ENCODE results near the gene RIOK3. TPM values are rescaled to one million over a fixed set of nuclear protein-coding genes. Genes with fewer than 3 reads are reported as not detected.

The RIOK3 gene
- total RNA-seq: 59.6 TPM
- 10 to 100 TPM; 61.4 to 87.9 (median 72.3) TPM for polyA plus RNA-seq (ENCODE audit: insufficient read depth in 1 of 8, insufficient read length in 8 of 8, low replicate concordance in 1 of 8)
- long read RNA-seq, donor 1, full-length matches to known transcripts: 3 of 3 reads
- long read RNA-seq, donor 1, partial matches to known transcripts: 0 of 3 reads
- long read RNA-seq, donor 1, other reads (novel, unspliced or antisense): 0 of 3 reads
- long read RNA-seq, donor 2, full-length matches to known transcripts: 2 of 2 reads
- long read RNA-seq, donor 2, partial matches to known transcripts: 0 of 2 reads
- long read RNA-seq, donor 2, other reads (novel, unspliced or antisense): 0 of 2 reads
- long read RNA-seq, donor 3, full-length matches to known transcripts: 13 of 13 reads
- long read RNA-seq, donor 3, partial matches to known transcripts: 0 of 13 reads
- long read RNA-seq, donor 3, other reads (novel, unspliced or antisense): 0 of 13 reads
- long read RNA-seq, donor 4, full-length matches to known transcripts: 4 of 4 reads
- long read RNA-seq, donor 4, partial matches to known transcripts: 0 of 4 reads
- long read RNA-seq, donor 4, other reads (novel, unspliced or antisense): 0 of 4 reads
- long read RNA-seq, donor 5, full-length matches to known transcripts: 18 of 51 reads
- long read RNA-seq, donor 5, partial matches to known transcripts: 33 of 51 reads
- long read RNA-seq, donor 5, other reads (novel, unspliced or antisense): 0 of 51 reads
- long read RNA-seq, donor 6, full-length matches to known transcripts: 22 of 36 reads
- long read RNA-seq, donor 6, partial matches to known transcripts: 14 of 36 reads
- long read RNA-seq, donor 6, other reads (novel, unspliced or antisense): 0 of 36 reads
- long read RNA-seq, donor 7, full-length matches to known transcripts: 9 of 9 reads
- long read RNA-seq, donor 7, partial matches to known transcripts: 0 of 9 reads
- long read RNA-seq, donor 7, other reads (novel, unspliced or antisense): 0 of 9 reads
- long read RNA-seq, donor 8, full-length matches to known transcripts: 8 of 8 reads
- long read RNA-seq, donor 8, partial matches to known transcripts: 0 of 8 reads
- long read RNA-seq, donor 8, other reads (novel, unspliced or antisense): 0 of 8 reads
- long read RNA-seq, donor 9, full-length matches to known transcripts: 7 of 12 reads
- long read RNA-seq, donor 9, partial matches to known transcripts: 5 of 12 reads
- long read RNA-seq, donor 9, other reads (novel, unspliced or antisense): 0 of 12 reads
- long read RNA-seq, donor 10, full-length matches to known transcripts: 13 of 13 reads
- long read RNA-seq, donor 10, partial matches to known transcripts: 0 of 13 reads
- long read RNA-seq, donor 10, other reads (novel, unspliced or antisense): 0 of 13 reads
- long read RNA-seq, donor 11, full-length matches to known transcripts: 8 of 21 reads
- long read RNA-seq, donor 11, partial matches to known transcripts: 13 of 21 reads
- long read RNA-seq, donor 11, other reads (novel, unspliced or antisense): 0 of 21 reads

GRCh38 chr18:23452728-23453679 lies at the start of gene RIOK3:
Gene RIOK3 (plus strand): TSS chr18:23453287. CDS start chr18:23453440, 153 bp downstream.
- no peaks in the 10 kb centered on the region for H3K9me3 ChIP-seq (replicated peaks; ENCODE audit: control insufficient read depth, low read depth, low read length)
- WGBS (ENCODE audit: insufficient coverage): 2% methylated on average over 59 of the region's 60 CpGs
- no peaks in the 10 kb centered on the region for H3K36me3 ChIP-seq (ENCODE audit: control insufficient read depth, insufficient read depth, low read length)
- DNase-seq: peak; percentile 99
- no peaks in the 10 kb centered on the region for H3K4me1 ChIP-seq (ENCODE audit: control insufficient read depth, insufficient read depth, low read length)
- H3K27me3 ChIP-seq (ENCODE audit: control insufficient read depth, insufficient read depth, low read length): no peaks in the 10 kb centered on the region
- H3K4me3 ChIP-seq (ENCODE audit: low read length): peak within 1 kb of the TSS; percentile 88
- peak within 1 kb of the TSS; percentile 93 for H3K27ac ChIP-seq (ENCODE audit: low read length)

GRCh38 chr18:23403310-23403709 lies 49.8 kb upstream of the RIOK3 start:
- H3K36me3 ChIP-seq (ENCODE audit: control insufficient read depth, insufficient read depth, low read length): no peaks in the 10 kb centered on the region
- H3K27ac ChIP-seq (ENCODE audit: low read length): no peak overlapping the region
- no peaks in the 10 kb centered on the region for H3K9me3 ChIP-seq (replicated peaks; ENCODE audit: control insufficient read depth, low read depth, low read length)
- H3K27me3 ChIP-seq (ENCODE audit: control insufficient read depth, insufficient read depth, low read length): no peaks in the 10 kb centered on the region
- H3K4me1 ChIP-seq (ENCODE audit: control insufficient read depth, insufficient read depth, low read length): peaks cover 6% of the 10 kb centered on the region
- WGBS (ENCODE audit: insufficient coverage): 93% methylated on average over 8 of the region's 8 CpGs
- no peak for DNase-seq
- H3K4me3 ChIP-seq (ENCODE audit: low read length): no peak overlapping the region

DNA sequence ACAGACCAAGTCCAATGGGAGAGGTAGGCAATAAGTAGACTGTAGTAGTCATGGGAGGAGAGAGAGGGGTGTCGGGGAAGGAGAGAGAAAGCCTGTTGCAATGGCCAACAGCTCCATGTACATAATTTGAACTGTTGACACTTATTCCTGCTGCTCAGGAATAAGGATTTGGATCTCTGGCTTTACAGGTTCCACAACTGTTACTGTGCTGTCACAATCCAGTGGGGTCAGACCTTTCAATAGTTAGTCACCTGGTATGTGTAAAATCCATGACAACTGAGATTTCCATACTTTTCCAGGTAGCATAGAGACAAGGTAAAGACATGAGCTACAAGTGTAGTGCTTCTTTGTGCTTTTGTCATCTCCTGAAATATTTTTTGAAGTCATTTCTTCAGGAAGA lies 47.5 kb upstream of the RIOK3 start:
- H3K4me1 ChIP-seq (ENCODE audit: control insufficient read depth, insufficient read depth, low read length): peaks cover 6% of the 10 kb centered on the region
- H3K27me3 ChIP-seq (ENCODE audit: control insufficient read depth, insufficient read depth, low read length): no peaks in the 10 kb centered on the region
- H3K4me3 ChIP-seq (ENCODE audit: low read length): no peak overlapping the region
- H3K36me3 ChIP-seq (ENCODE audit: control insufficient read depth, insufficient read depth, low read length): no peaks in the 10 kb centered on the region
- H3K27ac ChIP-seq (ENCODE audit: low read length): no peak overlapping the region
- no peaks in the 10 kb centered on the region for H3K9me3 ChIP-seq (replicated peaks; ENCODE audit: control insufficient read depth, low read depth, low read length)
- no peak for DNase-seq
- 100% methylated on average over 1 of the region's 1 CpG for WGBS (ENCODE audit: insufficient coverage)

DNA sequence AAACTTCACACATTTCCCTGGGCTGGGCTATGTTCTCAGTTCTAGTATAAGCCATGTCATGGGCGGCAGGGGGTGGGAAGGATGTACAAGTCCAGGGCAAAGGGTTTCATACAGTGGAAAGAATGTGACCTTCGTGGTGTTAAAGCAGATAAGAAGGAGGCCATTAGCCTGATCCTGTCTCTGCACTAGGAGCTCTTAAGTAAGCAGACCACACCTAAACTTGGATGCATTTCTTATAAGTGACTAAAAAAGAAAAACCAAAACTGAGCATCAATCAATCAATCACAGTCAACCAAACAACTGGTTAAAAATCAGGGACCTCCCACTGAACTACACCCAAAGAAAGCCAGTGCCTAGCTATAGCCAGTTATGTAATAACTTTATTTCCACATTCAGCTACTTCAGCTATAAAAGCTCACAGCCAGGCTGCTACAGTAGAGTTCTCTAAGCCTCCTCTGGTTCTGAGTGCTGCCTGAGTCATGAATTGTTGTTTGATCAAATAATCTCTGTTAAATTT lies 46.8 kb upstream of the RIOK3 start:
- H3K27ac ChIP-seq (ENCODE audit: low read length): no peak overlapping the region
- H3K4me1 ChIP-seq (ENCODE audit: control insufficient read depth, insufficient read depth, low read length): peaks cover 5% of the 10 kb centered on the region

GRCh38 chr18:23412351-23412964 lies 40.6 kb upstream of the RIOK3 start:
- H3K36me3 ChIP-seq (ENCODE audit: control insufficient read depth, insufficient read depth, low read length): no peaks in the 10 kb centered on the region
- H3K9me3 ChIP-seq (replicated peaks; ENCODE audit: control insufficient read depth, low read depth, low read length): no peaks in the 10 kb centered on the region
- no peaks in the 10 kb centered on the region for H3K27me3 ChIP-seq (ENCODE audit: control insufficient read depth, insufficient read depth, low read length)
- no peak overlapping the region for H3K27ac ChIP-seq (ENCODE audit: low read length)
- H3K4me1 ChIP-seq (ENCODE audit: control insufficient read depth, insufficient read depth, low read length): peaks cover 2% of the 10 kb centered on the region
- no peak overlapping the region for H3K4me3 ChIP-seq (ENCODE audit: low read length)
- 57% methylated on average over 1 of the region's 3 CpGs for WGBS (ENCODE audit: insufficient coverage)
- DNase-seq: no peak

More for the DNA sequence above, 46.8 kb upstream of the RIOK3 start:
- 100% methylated on average over 1 of the region's 2 CpGs for WGBS (ENCODE audit: insufficient coverage)
- DNase-seq: no peak
- H3K4me3 ChIP-seq (ENCODE audit: low read length): no peak overlapping the region
- H3K9me3 ChIP-seq (replicated peaks; ENCODE audit: control insufficient read depth, low read depth, low read length): no peaks in the 10 kb centered on the region
- H3K36me3 ChIP-seq (ENCODE audit: control insufficient read depth, insufficient read depth, low read length): no peaks in the 10 kb centered on the region
- H3K27me3 ChIP-seq (ENCODE audit: control insufficient read depth, insufficient read depth, low read length): no peaks in the 10 kb centered on the region

GRCh38 chr18:23415515-23415914 lies 37.6 kb upstream of the RIOK3 start:
- Histone ChIP-seq H3K4me3 (ENCODE audit: low read length) (no peak overlapping the region), H3K9me3 (replicated peaks; ENCODE audit: control insufficient read depth, low read depth, low read length) (no peaks in the 10 kb centered on the region), H3K27me3 (ENCODE audit: control insufficient read depth, insufficient read depth, low read length) (no peaks in the 10 kb centered on the region), H3K27ac (ENCODE audit: low read length) (no peak overlapping the region), H3K36me3 (ENCODE audit: control insufficient read depth, insufficient read depth, low read length) (no peaks in the 10 kb centered on the region), H3K4me1 (ENCODE audit: control insufficient read depth, insufficient read depth, low read length) (peaks cover 2% of the 10 kb centered on the region)
- no peak for DNase-seq
- WGBS (ENCODE audit: insufficient coverage): 72% methylated on average over 3 of the region's 4 CpGs

- H3K27ac ChIP-seq (ENCODE audit: low read length): no peak overlapping the region
- peaks cover 2% of the 10 kb centered on the region for H3K4me1 ChIP-seq (ENCODE audit: control insufficient read depth, insufficient read depth, low read length)
- H3K27me3 ChIP-seq (ENCODE audit: control insufficient read depth, insufficient read depth, low read length): no peaks in the 10 kb centered on the region
- DNase-seq: peak; percentile 32
- H3K4me3 ChIP-seq (ENCODE audit: low read length): no peak overlapping the region
- H3K36me3 ChIP-seq (ENCODE audit: control insufficient read depth, insufficient read depth, low read length): no peaks in the 10 kb centered on the region
- H3K9me3 ChIP-seq (replicated peaks; ENCODE audit: control insufficient read depth, low read depth, low read length): no peaks in the 10 kb centered on the region
- WGBS (ENCODE audit: insufficient coverage): no CpG with 5 or more reads among the region's 3 CpGs
These were observed 36.8 kb upstream of the RIOK3 start for GRCh38 chr18:23416298-23416697.

GRCh38 chr18:23421277-23421676 lies 31.8 kb upstream of the RIOK3 start:
- WGBS (ENCODE audit: insufficient coverage): 50% methylated on average over 1 of the region's 1 CpG
- Histone ChIP-seq H3K4me1 (ENCODE audit: control insufficient read depth, insufficient read depth, low read length) (peaks cover 14% of the 10 kb centered on the region), H3K9me3 (replicated peaks; ENCODE audit: control insufficient read depth, low read depth, low read length) (no peaks in the 10 kb centered on the region), H3K36me3 (ENCODE audit: control insufficient read depth, insufficient read depth, low read length) (no peaks in the 10 kb centered on the region), H3K27me3 (ENCODE audit: control insufficient read depth, insufficient read depth, low read length) (no peaks in the 10 kb centered on the region), H3K27ac (ENCODE audit: low read length) (no peak overlapping the region), H3K4me3 (ENCODE audit: low read length) (no peak overlapping the region)
- no peak for DNase-seq
